Ovary (tissue), 9 donors: ENCODE data around the gene SIGMAR1. TPM values are rescaled to one million over a fixed set of nuclear protein-coding genes. Genes with fewer than 3 reads are reported as not detected.
A peak's percentile ranks its signal among the peaks of the same experiment; 100 is the strongest.

Source experiments
- DNase-seq, 5 donors: peaks; one replicate each; pipeline ENCODE4 v3.0.0-alpha.2; 2019 to 2020
- H3K27ac ChIP-seq, 2 donors: fragments of 200-600 bp; one replicate each; pipeline versions ENCODE4 v1.5.1 to v1.8.0; 2019 to 2022
- H3K27me3 ChIP-seq: fragments of 200-600 bp; one replicate; pipeline ENCODE4 v1.8.0; 2022
- H3K36me3 ChIP-seq: fragments of 200-600 bp; sonication (generic); one replicate; pipeline ENCODE4 v1.5.1; 2019
- H3K4me1 ChIP-seq: one replicate; pipeline ENCODE4 v1.8.1; 2013; ENCODE audit warnings: mild to moderate bottlenecking, moderate library complexity; ENCODE audit not compliant: insufficient read depth
- H3K4me3 ChIP-seq: fragments of 200-600 bp; sonication (generic); one replicate; pipeline ENCODE4 v1.5.1; 2017
- H3K9me3 ChIP-seq, 2 donors: fragments of 200-600 bp in 1 of 2; sonication (generic) in 1 of 2; one replicate each; pipeline versions ENCODE4 v1.5.1 to v1.8.1; 2013 to 2019; ENCODE audit warnings: mild to moderate bottlenecking in 1 of 2, moderate library complexity in 1 of 2
- CTCF ChIP-seq, 3 donors: fragments of 450-650 bp in 2 of 3; fragments of 200-600 bp in 1 of 3; IDR thresholded peaks; one replicate each; pipeline versions ENCODE4 v1.5.1 to v1.8.0; 2016 to 2022; ENCODE audit warnings: antibody characterized with exemption in 3 of 3, mild to moderate bottlenecking in 1 of 3
- EP300 ChIP-seq: sonication (generic); formaldehyde crosslinking; IDR thresholded peaks from one replicate; pipeline ENCODE4 v1.6.1; 2017; ENCODE audit warnings: antibody characterized with exemption
- POLR2A ChIP-seq: fragments of 450-650 bp; IDR thresholded peaks from one replicate; pipeline ENCODE4 v1.6.1; 2017; ENCODE audit warnings: antibody characterized with exemption, mild to moderate bottlenecking, moderate library complexity
- WGBS, 3 donors: extraction: QIAGEN DNeasy Blood & Tissue Kit in 1 of 3; methylation state at CpG; one replicate each; pipeline versions ENCODE4 v1.1.5 to v1.1.7; 2013 to 2017; 5-methylcytosine and 5-hydroxymethylcytosine counted together
- intact Hi-C, 4 donors: fragments of 100-400 bp; cut with DNase I; formaldehyde crosslinking; loops; one replicate each; pipeline versions ENCODE4 v1.11.0 to v1.15.1; 2022 to 2023
- polyA plus RNA-seq, 2 donors: library from polyadenylated mRNA; stranded (reverse); fragments of 200-250 nt in 1 of 2; fragments of 350-450 nt in 1 of 2; fragmentation: Illumina TruSeq in 1 of 2; extraction: RNeasy Lipid Tissue Mini Kit (QIAGEN cat#74804) in 1 of 2; gene quantifications; one replicate each; pipeline ENCODE4 v1.2.3, GENCODE V29; 2013 to 2014
- total RNA-seq, 7 donors: library from RNA; depleted of rRNA in 2 of 7; stranded (reverse); fragments of >200 nt in 2 of 7; fragmentation: NEBNext Ultra II Directional in 3 of 7; extraction: Animal tissue kit (Norgen Biotek cat#: 25700) in 3 of 7; gene quantifications; one replicate each; pipeline versions ENCODE4 v1.1.0 to v1.2.4, GENCODE V29; 2016 to 2023
- donor health status: DM: no; HTN: no; CAD: no; lungs with moderate emphysema.
- donor health status: DM: no; HTN: no; CAD: no.
- donor health status: Bipolar disorder and iron deficiency.
- donor health status: DM: yes; HTN: yes; CAD: no.
- donor health status: DM: no; HTN: no; CAD: no.
- donor health status: DM: yes; HTN: yes; CAD: no.

The SIGMAR1 gene
- total and polyA plus RNA-seq, 9 donors, result 47.2 to 92.4 (median 54.3) TPM

GRCh38 chr9:34611251-34611810 lies 26.3 kb downstream of the SIGMAR1 start:
- DNase-seq, result peak; percentile 40 to 71 (median 59)
- Histone ChIP-seq H3K27ac (peak overlapping the region; percentile 61 to 82), H3K27me3 (no peaks in the 10 kb centered on the region), H3K9me3 (no peaks in the 10 kb centered on the region), H3K4me1 (peaks cover 9% of the 10 kb centered on the region), H3K4me3 (peak overlapping the region; percentile 64), H3K36me3 (no peaks in the 10 kb centered on the region)
- WGBS, 3 donors, result 48 to 56% (median 49%) methylated on average over 10 of the region's 10 CpGs
- TF ChIP-seq CTCF (IDR thresholded peaks at IDR 0.05), result no peak
- TF ChIP-seq EP300, result no peak
- TF ChIP-seq POLR2A, result no peak
- intact Hi-C loops, result no loop called here

- Histone ChIP-seq H3K27me3 (no peaks in the 10 kb centered on the region), H3K27ac (no peak overlapping the region), H3K36me3 (no peaks in the 10 kb centered on the region), H3K9me3 (no peaks in the 10 kb centered on the region), H3K4me1 (peaks cover 9% of the 10 kb centered on the region), H3K4me3 (no peak overlapping the region)
- WGBS, 3 donors, result 92 to 94% (median 93%) methylated on average over 20 of the region's 20 CpGs
- intact Hi-C loops, result no loop called here
- DNase-seq, result peak in 2 of 5 donors; percentile 30 to 39
- TF ChIP-seq EP300 (no peak), POLR2A (no peak), CTCF (IDR thresholded peaks at IDR 0.05) (no peak)
Observed at GRCh38 chr9:34610434-34611206, 27.0 kb downstream of the SIGMAR1 start.

- H3K27ac ChIP-seq, result no peak overlapping the region
- no peaks in the 10 kb centered on the region for H3K36me3 ChIP-seq
- TF ChIP-seq EP300 (no peak), CTCF (IDR thresholded peaks at IDR 0.05) (no peak), POLR2A (no peak)
- intact Hi-C loops, result loop anchor here in 3 of 4 donors (10.0 kb wide), 2 partner anchors 203 to 273 kb away; no protein-coding TSS in a partner anchor
- H3K4me3 ChIP-seq, result no peak overlapping the region
- peaks cover 7% of the 10 kb centered on the region for H3K4me1 ChIP-seq
- DNase-seq, result no peak
- no peaks in the 10 kb centered on the region for H3K9me3 ChIP-seq
- 30 to 39% (median 35%) methylated on average over 2 of the region's 2 CpGs for WGBS, 3 donors
- H3K27me3 ChIP-seq, result no peaks in the 10 kb centered on the region
Observed at GRCh38 chr9:34607331-34607730, 30.3 kb downstream of the SIGMAR1 start.

GRCh38 chr9:34606905-34607304 lies 30.7 kb downstream of the SIGMAR1 start:
- Histone ChIP-seq H3K4me3 (no peak overlapping the region), H3K27ac (no peak overlapping the region), H3K36me3 (no peaks in the 10 kb centered on the region), H3K27me3 (no peaks in the 10 kb centered on the region), H3K4me1 (peaks cover 7% of the 10 kb centered on the region), H3K9me3 (no peaks in the 10 kb centered on the region)
- DNase-seq, result no peak
- 74 to 88% (median 76%) methylated on average over 3 of the region's 3 CpGs for WGBS, 3 donors
- intact Hi-C loops, result loop anchor here in 3 of 4 donors (10.0 kb wide), 2 partner anchors 202 to 272 kb away; no protein-coding TSS in a partner anchor
- TF ChIP-seq POLR2A (no peak), EP300 (no peak), CTCF (IDR thresholded peaks at IDR 0.05) (no peak)
